Upper lobe of right lung (tissue), 1 donor: ENCODE results near the gene RPL37A. TPM values are rescaled to one million over a fixed set of nuclear protein-coding genes. Genes with fewer than 3 reads are reported as not detected.

Source experiments
- ATAC-seq: fragments of 200-7000 bp; cut with Tn5 transposase; one replicate; pipeline ENCODE4 v1.9.1; 2020; ENCODE audit warnings: mild to moderate bottlenecking, moderate library complexity
- DNase-seq: peaks from one replicate; pipeline ENCODE4 v3.0.0-alpha.2; 2020
- H3K27ac ChIP-seq: fragments of 200-600 bp; one replicate; pipeline ENCODE4 v1.8.0; 2022
- H3K27me3 ChIP-seq: fragments of 200-600 bp; one replicate; pipeline ENCODE4 v1.8.0; 2022; ENCODE audit warnings: mild to moderate bottlenecking
- H3K36me3 ChIP-seq: fragments of 200-600 bp; one replicate; pipeline ENCODE4 v1.8.0; 2022
- H3K4me1 ChIP-seq: fragments of 200-600 bp; one replicate; pipeline ENCODE4 v1.8.0; 2022
- H3K4me3 ChIP-seq: fragments of 200-600 bp; one replicate; pipeline ENCODE4 v1.8.0; 2022; ENCODE audit warnings: mild to moderate bottlenecking
- H3K9me3 ChIP-seq: fragments of 200-600 bp; one replicate; pipeline ENCODE4 v1.8.0; 2022
- intact Hi-C: fragments of 100-400 bp; cut with DNase I; formaldehyde crosslinking; loops from one replicate; pipeline ENCODE4 v1.11.0; 2022
- total RNA-seq: library from RNA; stranded (reverse); fragmentation: NEBNext Ultra II Directional; extraction: Animal tissue kit (Norgen Biotek cat#: 25700); gene quantifications from one replicate; pipeline ENCODE4 v1.2.1, GENCODE V29; 2021
- TF ChIP-seq, protein P1 (sequence below): fragments of 200-600 bp; IDR thresholded peaks from one replicate; pipeline ENCODE4 v1.8.0; 2022; ENCODE audit warnings: antibody characterized with exemption
- donor health status: DM: no; HTN: yes; CAD: no; lungs with severe emphysema.

RPL37A gene
- total RNA-seq, 1 donor from 2014 or later = 1,932 TPM

DNA sequence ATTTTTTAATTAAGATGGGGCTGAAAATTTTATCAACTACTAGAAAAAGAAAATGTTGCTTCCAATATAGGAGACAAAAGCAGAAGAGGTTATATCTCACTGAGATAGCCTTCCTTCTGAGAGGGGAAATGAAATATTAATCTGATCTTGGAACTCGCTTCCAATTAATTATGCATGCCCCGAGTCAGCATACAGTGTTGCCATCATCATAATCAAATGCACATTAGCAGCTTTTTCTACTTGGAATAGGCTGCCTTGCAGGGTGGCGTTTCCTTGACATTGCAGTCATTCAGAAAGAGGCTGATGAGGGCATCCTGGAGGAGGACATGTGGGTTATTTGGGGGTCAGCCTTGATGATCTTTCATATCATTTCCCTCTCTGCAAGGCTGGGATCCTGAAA is 18.4 kb upstream of the RPL37A start:
- Histone ChIP-seq H3K36me3 (peaks cover 62% of the 10 kb centered on the region), H3K4me1 (no peaks in the 10 kb centered on the region), H3K4me3 (no peak overlapping the region)

DNA sequence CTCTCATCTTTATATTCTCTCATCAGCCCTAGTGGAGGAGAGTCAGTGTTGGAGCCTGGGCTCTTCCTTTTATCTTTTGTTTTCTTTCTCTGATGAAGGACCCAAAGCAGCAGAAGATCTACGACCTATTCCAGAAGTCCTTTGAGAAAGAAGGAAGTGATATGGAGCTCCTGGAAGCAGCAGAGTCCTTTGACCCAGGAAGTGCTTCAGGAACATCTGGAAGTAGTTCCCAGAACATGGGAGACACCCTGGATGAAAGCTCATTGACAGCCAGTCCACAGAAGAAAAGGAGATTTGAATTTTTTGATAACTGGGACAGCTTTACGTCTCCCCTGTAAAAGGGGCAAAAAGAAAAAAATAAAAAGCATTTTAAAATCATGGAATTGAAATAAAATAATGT is 16.0 kb upstream of the RPL37A start:
- Histone ChIP-seq H3K27ac (no peak overlapping the region), H3K4me1 (no peaks in the 10 kb centered on the region), H3K27me3 (no peaks in the 10 kb centered on the region), H3K36me3 (peaks cover 49% of the 10 kb centered on the region), H3K9me3 (no peaks in the 10 kb centered on the region), H3K4me3 (no peak overlapping the region)
- DNase-seq (no peak), ATAC-seq (no peak)
- intact Hi-C loops = no loop called here
- TF ChIP-seq, protein P1, sequence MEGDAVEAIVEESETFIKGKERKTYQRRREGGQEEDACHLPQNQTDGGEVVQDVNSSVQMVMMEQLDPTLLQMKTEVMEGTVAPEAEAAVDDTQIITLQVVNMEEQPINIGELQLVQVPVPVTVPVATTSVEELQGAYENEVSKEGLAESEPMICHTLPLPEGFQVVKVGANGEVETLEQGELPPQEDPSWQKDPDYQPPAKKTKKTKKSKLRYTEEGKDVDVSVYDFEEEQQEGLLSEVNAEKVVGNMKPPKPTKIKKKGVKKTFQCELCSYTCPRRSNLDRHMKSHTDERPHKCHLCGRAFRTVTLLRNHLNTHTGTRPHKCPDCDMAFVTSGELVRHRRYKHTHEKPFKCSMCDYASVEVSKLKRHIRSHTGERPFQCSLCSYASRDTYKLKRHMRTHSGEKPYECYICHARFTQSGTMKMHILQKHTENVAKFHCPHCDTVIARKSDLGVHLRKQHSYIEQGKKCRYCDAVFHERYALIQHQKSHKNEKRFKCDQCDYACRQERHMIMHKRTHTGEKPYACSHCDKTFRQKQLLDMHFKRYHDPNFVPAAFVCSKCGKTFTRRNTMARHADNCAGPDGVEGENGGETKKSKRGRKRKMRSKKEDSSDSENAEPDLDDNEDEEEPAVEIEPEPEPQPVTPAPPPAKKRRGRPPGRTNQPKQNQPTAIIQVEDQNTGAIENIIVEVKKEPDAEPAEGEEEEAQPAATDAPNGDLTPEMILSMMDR = no peak

More for the DNA sequence above, 18.4 kb upstream of the RPL37A start:
- no peak for DNase-seq
- Histone ChIP-seq H3K27ac (no peak overlapping the region), H3K27me3 (no peaks in the 10 kb centered on the region), H3K9me3 (no peaks in the 10 kb centered on the region)
- no peak for ATAC-seq
- intact Hi-C loops = no loop called here
- TF ChIP-seq, protein P1 = no peak

DNA sequence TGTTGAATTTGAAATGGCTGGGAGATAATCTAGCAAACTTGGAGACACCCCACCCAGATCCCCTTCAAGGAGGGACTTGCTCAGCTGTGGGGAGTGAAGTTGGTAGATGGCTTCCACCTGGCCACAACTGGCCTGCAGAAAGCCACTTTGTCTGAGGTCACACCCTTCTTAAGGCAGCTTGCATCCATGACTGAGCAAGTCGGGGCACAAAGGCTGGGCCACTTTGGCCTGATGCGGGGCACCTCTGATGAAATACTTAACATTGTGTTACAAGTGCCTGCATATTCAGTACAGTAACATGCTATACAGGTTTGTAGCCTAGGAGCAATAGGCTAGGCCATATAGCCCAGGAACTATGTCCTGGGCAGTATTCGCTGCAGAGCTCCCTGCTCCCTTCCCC is 13.4 kb upstream of the RPL37A start:
- peaks cover 23% of the 10 kb centered on the region for H3K36me3 ChIP-seq
- H3K9me3 ChIP-seq = no peaks in the 10 kb centered on the region
- intact Hi-C loops = no loop called here
- no peak overlapping the region for H3K4me3 ChIP-seq
- no peak for ATAC-seq
- H3K27ac ChIP-seq = no peak overlapping the region
- no peaks in the 10 kb centered on the region for H3K27me3 ChIP-seq
- no peaks in the 10 kb centered on the region for H3K4me1 ChIP-seq
- no peak for DNase-seq
- TF ChIP-seq, protein P1 = no peak

DNA sequence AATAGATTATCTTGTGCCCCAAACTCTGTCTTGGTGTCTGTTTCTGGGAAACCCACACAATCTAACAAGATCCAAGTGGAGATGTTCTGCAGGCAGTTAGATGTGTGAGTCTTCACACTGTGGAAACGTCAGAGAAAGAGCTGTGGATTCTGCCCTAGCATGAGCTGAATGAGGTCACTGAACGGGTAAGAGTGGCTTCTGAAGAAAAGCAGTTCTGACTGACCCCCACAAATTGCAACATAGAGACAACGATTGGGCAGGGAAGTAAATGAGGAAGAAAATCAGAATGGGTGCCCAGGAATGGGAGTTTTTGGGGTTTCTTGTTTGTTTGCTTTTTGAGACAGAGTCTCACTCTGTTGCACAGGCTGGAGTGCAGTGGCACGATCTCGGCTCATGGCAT is 12.9 kb upstream of the RPL37A start:
- Histone ChIP-seq H3K9me3 (no peaks in the 10 kb centered on the region), H3K27me3 (no peaks in the 10 kb centered on the region), H3K4me3 (no peak overlapping the region), H3K4me1 (no peaks in the 10 kb centered on the region), H3K27ac (no peak overlapping the region), H3K36me3 (peaks cover 19% of the 10 kb centered on the region)
- intact Hi-C loops = no loop called here
- ATAC-seq (peak; percentile 62), DNase-seq (no peak)
- TF ChIP-seq, protein P1 = no peak

DNA sequence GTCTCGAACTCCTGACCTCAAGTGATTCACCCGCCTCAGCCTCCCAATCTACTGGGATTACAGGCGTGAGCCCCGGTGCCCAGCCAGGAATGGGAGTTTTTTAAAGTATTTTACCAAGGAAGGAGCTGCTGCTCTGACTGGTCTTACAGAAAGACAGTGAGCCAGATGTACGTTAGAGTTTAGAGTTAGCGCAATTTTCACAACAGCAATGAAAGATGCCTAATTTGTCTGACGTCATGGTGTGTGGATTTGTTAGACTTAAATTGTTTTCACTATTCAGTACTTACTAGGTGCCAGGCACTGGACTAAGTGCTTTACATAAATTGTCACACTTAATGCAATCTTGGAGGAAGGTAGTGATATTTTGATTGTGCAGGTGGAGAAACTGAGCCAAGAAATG is 12.4 kb upstream of the RPL37A start:
- Histone ChIP-seq H3K4me1 (no peaks in the 10 kb centered on the region), H3K36me3 (peaks cover 14% of the 10 kb centered on the region), H3K27me3 (no peaks in the 10 kb centered on the region), H3K4me3 (no peak overlapping the region), H3K27ac (no peak overlapping the region), H3K9me3 (no peaks in the 10 kb centered on the region)
- DNase-seq (no peak), ATAC-seq (no peak)
- intact Hi-C loops = no loop called here
- TF ChIP-seq, protein P1 = no peak

DNA sequence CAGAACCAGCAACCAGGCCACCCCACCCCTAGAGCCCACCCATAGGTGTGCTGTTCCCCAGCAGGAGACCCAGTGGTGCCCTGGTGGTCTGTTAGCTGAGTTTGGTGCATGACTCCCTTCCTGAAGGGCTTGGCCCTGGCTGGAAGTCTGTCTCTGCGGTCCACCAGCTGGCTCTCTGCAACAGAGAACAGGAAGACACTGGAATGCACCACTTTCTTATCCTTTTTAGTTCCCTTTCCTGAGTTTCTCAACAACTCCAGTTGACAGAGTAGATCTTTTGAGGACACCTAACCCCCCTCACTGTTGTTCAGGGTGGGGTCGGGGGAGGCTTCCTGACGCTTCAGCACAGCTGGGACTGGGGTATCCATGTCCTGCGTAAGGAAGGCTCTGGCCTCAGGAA is 11.9 kb upstream of the RPL37A start:
- ATAC-seq (peak; percentile 78), DNase-seq (no peak)
- H3K9me3 ChIP-seq = no peaks in the 10 kb centered on the region
- TF ChIP-seq, protein P1 = no peak
- no peak overlapping the region for H3K4me3 ChIP-seq
- no peaks in the 10 kb centered on the region for H3K27me3 ChIP-seq
- H3K36me3 ChIP-seq = peaks cover 14% of the 10 kb centered on the region
- intact Hi-C loops = no loop called here
- no peak overlapping the region for H3K27ac ChIP-seq
- peaks cover under 1% of the 10 kb centered on the region for H3K4me1 ChIP-seq
